Renal cortical epithelial cell (primary cell): ENCODE measurements around the gene ZNF580. TPM values are rescaled to one million over a fixed set of nuclear protein-coding genes. Genes with fewer than 3 reads are reported as not detected.

Experiments
- DNase-seq: peaks from one replicate; pipeline ENCODE4 v3.0.0-alpha.2; 2011; ENCODE audit warnings: low read depth
- total RNA-seq: library from RNA; depleted of rRNA; stranded (reverse); fragments of >200 nt; gene quantifications from 2 replicates; pipeline ENCODE4 v1.2.3, GENCODE V29; 2014

ZNF580 gene
- 0.52 and 5.8 TPM in 2 replicates for total RNA-seq

DNA sequence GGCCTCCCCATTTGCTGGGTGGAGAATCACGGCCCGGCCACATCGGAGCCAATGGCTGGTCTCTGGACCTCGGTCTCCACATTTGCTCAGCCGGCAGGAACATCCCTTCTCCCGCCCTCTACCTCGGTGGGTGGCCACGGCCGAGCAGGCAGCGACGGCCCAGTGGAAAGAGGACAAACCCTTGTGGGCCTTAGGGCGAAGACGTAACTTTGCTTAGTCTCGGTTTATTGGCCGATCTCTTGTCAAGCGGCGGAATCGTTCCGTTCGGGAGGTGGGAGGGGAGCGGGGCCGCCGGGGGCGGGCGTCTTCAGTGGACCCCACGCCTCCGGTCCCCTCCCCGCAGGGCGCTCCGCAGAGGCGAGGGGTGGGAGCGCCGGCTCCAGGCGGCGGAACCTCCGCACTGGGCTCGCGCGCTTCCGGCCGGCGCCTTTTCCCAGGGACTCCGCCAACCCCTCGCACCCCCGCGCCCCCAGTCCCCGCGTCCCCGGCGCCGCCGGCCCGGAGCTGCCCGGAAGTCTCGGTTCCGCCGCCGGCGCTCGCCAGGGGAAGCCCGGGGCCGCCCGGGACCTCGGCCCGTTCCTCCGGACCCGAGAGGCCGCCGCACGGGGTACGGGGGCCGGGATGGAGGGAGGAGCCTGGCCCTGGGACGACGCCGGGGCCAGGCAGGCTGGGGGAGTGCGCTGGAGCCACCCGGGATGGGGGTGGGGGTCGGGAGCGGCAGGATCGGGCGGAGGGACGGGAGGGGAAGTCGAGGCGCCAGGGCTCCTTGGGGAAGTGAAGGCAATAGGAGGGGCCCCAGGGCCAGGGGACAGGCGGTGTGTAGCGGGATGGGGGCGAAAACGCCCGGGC is at the start of gene ZNF580:
TSS of gene ZNF580 (plus strand) at position 426 of the 849 bp plus-strand sequence. CDS start 1,507 bp downstream, outside the sequence.
- DNase-seq, result peak; percentile 65

DNA sequence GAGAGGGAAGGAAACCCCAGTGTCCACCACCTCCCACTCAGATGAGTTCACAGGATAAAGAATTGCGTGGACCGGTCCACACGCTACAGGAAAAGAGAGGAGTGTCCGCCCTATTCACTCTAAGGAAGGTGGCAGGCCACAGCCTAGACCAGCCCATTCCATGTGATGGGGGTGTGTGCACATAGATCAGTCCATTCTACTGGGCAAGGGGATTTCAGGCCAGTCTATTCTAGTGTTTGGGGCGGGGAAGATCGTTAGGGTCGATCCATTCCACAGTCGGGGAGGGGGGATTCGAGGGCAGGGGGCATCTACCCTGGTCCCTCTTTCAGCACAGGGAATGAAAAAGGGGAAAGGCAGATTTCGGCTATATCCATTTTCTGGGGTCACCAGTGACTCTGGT is 49.2 kb upstream of the ZNF580 start:
- no peak for DNase-seq

DNA sequence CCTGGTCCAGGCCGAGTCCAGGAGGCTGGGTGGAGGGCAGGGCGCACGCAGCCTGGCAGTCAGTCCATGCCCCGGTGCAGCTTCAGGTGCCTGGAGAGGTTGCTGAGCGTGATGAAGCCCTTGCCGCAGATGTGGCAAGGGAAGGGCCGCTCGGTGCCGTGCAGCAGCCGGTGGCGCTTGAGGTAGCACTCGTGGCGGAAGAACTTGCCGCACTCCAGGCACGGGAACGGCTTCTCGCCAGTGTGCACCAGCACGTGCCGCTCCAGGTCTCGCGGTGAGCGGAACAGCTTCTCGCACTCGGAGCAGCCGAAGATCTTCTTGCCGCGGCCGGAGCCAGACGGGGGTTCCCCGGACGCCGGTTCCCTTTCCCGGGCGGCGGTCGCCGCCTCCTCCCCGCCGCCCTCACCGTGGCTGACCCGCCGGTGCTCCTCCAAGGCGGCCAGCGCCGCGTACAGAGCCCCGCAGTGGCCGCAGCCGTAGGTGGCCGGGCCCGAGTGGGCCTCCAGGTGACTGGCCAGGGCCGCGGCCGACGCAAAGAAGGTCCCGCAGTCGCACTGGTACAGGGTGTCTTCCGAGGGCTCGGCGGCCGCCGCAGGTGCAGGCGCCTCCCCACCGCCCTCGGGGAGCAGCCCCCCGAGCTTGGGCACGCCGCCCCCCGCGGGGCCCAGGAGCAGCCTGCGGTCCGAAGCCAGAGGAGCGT is 48.3 kb upstream of the ZNF580 start:
- no peak for DNase-seq

DNA sequence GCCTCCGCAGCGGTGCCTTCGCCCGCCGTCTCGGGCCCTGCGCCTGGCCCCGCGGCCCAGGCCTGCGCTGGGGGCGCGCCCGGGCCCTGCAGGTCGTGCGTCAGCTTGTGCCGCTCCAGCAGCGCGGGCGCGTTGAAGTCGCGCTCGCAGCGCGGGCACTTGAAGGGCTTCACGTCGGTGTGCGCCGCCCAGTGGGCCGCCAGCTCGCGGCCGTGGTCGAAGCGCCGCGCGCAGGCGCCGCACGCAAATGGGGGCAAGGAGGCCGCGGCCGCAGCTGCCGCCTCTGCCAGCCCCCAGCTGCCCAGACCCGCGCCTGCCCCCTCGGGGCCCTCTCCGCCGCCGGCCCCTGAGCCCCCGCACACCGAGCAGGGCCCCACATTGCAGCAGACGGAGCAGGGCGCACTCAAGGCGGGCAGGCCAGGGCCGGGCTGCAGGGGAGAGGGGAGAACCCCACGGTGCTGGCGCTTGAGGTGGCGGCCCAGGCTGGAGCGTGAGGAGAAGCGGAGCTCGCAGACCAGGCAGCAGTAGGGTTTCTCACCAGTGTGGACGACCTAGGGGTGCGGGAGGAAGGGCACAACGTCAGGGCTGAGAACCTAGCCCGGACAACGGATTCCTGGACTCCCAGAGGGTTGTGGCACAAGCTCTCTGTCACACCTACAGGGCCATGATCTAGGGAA is 47.6 kb upstream of the ZNF580 start:
- DNase-seq, result no peak

GRCh38 chr19:55594996-55595545 is 45.7 kb upstream of the ZNF580 start:
- no peak for DNase-seq

- no peak for DNase-seq
Measured at GRCh38 chr19:55596304-55596703, 44.5 kb upstream of the ZNF580 start.

DNA sequence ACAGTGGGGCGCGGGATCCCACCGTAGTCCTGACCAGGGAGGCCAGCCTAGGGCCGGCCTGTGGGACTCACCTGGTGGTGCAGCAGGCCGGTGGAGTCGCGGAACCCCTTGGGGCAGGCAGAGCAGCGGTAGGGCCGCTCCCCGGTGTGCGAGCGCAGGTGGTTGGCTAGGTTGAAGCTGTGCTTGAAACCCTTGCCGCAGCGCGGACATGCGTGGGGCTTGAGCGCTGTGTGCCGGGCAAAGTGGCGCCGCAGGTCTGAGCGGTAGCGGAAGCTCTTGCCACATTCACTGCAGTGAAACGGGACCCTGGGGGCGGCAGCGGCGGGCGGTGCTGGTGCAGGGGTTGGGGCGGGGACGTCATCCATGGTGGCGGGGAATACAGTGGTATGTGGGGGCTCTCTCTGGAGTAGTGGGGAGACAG is 43.3 kb upstream of the ZNF580 start:
- no peak for DNase-seq

- DNase-seq, result no peak
Measured at GRCh38 chr19:55598034-55598433, 42.8 kb upstream of the ZNF580 start.

DNA sequence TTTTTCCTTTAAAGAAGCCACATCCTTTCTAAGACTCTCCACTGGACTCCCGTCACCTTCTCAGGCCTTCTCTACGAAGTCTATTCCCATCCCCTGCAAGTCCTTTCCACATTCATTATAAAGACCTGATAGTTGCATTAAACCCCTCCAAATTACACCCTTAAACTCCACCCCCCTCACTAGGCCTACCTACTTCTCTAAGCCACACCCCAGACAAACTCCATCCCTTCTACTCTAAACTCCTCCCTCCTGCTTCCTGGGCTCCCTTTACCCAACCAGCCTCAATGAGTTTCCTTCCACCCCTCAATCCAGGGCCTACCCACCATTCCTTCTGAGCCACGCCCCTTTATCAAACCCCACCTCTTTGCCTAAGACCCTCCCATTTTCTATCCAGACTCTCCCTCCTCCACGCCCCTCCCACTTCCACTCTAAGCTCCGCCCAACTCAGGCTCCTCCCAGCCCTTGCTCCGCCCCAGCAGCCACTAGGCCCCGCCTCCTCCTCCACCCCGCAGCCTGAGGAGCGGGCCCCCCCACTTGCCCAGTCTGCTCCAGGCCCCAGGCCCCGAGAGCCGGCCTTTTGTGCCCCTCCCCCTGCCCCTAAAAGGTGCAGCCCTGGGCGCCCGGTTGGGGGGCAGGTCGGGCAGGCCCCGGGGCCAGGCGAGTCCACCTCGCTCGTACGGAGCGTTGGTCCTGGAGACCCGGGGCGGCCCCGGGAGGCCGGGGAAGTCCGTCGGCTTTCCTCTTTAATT is 41.9 kb upstream of the ZNF580 start:
- DNase-seq, result peak; percentile 94

DNA sequence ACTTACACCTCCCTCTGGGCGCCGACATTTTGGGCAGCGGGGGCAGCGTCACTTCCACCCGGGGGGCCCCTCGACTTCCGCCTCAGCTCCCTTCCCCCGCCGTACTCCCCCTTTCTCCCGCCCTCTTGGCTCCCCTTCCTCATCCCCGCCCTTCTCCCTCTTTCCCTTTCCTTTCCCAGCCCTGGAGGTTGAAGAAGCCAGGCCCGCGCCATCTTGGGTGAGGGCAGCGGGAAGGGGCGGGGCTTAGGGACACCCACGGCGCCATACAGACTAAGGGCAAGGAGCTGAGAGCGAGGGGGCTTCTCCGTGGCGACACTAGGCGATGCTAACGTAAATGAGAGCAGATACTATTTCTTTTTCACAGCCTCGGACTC is 41.3 kb upstream of the ZNF580 start, which contains the start of gene FIZ1:
TSS of gene FIZ1 (minus strand) at position 50 of the 374 bp plus-strand sequence. CDS start 1,652 bp downstream, outside the sequence.
- peak; percentile 93 for DNase-seq

DNA sequence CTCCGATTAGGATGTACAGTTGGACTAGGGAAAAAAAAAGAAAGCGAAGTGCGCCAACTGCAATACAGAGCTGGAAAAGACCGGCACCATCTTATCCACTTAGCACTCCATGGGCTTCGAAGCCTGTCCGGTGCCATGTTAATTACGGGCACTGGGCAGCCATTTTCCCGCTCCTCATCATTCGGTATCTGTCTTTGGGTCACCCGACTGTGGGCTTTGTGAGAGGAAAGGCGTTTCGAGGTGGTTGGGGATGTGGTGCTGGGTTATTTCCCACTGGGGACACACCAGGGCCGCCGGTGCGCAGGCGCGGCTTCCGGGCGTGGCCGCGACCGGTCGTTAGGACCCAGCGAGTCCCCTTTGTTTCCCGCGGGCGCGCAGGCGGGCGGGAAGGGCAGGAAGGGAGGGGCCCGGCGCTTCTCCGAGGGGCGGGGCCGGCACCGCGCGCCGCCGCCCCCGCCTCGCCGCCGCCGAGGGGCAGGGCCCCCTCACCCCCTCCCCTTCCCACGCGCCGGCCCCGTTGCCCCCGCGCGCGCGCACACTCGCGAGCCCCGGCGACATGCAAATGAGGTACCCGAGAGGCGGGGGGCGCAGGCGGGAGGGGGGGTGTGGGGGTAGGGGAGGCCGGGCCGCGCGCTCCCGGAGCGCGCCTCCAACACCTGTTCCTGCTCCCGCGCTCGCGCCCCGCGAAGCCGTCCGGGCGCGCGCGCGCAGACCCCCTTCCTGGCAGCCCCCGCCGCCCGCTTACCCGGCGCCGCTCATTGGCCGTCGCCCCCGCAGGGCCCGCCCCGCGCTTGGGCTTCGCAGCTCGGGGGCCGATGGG is 40.8 kb upstream of the ZNF580 start, which contains the start of gene ZNF524:
TSS of gene ZNF524 (plus strand) at position 447 of the 820 bp plus-strand sequence. CDS start 1,825 bp downstream, outside the sequence.
- peak; percentile 79 for DNase-seq

DNA sequence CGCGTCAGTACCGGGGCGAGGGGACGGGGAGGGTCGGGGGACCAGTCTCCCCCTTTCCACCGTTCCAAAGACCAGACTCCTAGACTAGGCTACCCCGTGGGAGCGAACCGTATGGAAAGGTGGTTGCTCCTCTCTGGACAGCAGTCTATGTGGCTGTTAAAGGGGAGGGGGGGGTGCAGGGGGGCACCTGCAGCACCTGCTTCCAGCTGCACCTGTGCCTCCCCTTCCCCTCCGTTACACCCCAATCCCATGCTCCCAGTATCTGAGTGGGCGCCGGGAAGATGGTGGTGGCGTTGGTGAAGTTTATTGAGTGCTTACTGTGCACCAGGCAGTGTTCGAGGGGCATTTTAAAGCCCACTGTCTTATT is 40.2 kb upstream of the ZNF580 start:
- no peak for DNase-seq

GRCh38 chr19:55601084-55601483 is 39.7 kb upstream of the ZNF580 start:
- no peak for DNase-seq

DNA sequence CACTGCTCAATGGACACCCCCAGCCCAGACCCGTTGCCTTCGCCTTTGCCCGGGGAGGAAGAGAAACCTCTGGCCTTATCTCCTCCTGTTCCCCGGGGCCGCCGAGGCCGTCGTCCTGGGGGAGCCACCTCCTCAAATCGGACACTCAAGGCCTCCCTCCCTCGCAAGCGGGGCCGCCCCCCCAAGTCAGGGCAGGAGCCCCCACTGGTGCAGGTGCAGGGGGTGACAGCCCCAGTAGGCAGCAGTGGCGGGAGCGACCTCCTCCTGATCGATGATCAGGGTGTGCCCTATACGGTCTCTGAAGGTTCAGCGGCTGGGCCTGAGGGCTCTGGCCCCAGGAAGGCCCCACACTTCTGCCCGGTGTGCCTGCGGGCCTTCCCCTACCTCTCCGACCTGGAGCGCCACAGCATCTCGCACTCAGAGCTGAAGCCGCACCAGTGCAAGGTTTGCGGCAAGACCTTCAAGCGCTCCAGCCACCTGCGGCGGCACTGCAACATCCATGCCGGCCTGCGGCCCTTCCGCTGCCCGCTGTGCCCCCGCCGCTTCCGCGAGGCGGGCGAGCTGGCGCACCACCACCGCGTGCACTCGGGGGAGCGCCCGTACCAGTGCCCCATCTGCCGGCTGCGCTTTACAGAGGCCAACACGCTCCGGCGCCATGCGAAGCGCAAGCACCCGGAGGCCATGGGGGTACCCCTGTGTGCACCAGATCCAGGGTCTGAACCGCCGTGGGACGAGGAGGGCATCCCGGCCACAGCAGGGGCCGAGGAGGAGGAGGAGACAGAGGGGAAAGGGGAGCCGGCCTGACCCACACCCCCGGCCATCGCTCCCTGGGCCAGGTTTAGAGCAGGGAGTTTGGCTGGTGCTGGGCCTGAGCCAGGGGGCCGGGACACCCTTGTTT is 38.4 kb upstream of the ZNF580 start:
- no peak for DNase-seq

- no peak for DNase-seq
Measured at GRCh38 chr19:55603115-55603514, 37.7 kb upstream of the ZNF580 start.

DNA sequence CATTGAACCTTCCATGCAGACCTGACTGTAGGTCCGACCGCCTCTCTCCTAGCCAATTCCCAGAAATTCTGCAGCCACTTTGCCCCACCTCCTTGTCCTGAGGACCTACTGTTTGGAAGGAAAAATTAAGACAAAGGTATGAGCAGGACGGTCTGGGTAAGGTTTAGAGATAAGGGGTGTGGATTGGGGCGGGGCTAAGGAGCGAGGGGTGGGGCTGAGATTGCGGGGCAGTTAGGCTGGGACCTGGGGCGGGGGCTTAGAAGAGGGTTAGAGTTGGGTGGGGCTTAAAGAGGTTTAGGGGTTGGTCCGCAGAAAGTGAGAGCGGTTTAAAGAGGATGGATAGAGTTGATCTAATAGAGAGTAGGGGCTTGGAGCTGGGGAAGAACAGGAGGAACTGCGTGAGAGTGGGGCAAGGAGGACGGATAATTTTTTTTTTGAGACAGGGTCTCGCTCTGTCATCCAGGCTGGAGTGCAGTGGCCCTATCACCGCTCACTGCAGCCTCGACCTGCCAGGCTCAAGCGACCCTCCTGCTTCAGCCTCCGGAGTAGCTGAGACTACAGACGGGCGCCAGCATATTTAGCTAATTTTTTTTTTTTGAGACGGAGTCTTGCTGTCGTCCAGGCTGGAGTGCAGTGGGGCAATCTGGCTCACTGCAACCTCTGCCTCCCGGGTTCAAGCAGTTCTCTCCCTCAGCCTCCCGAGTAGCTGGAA is 37.1 kb upstream of the ZNF580 start:
- no peak for DNase-seq

- DNase-seq, result peak; percentile 90
Measured at GRCh38 chr19:55605207-55605636, 35.6 kb upstream of the ZNF580 start.

DNA sequence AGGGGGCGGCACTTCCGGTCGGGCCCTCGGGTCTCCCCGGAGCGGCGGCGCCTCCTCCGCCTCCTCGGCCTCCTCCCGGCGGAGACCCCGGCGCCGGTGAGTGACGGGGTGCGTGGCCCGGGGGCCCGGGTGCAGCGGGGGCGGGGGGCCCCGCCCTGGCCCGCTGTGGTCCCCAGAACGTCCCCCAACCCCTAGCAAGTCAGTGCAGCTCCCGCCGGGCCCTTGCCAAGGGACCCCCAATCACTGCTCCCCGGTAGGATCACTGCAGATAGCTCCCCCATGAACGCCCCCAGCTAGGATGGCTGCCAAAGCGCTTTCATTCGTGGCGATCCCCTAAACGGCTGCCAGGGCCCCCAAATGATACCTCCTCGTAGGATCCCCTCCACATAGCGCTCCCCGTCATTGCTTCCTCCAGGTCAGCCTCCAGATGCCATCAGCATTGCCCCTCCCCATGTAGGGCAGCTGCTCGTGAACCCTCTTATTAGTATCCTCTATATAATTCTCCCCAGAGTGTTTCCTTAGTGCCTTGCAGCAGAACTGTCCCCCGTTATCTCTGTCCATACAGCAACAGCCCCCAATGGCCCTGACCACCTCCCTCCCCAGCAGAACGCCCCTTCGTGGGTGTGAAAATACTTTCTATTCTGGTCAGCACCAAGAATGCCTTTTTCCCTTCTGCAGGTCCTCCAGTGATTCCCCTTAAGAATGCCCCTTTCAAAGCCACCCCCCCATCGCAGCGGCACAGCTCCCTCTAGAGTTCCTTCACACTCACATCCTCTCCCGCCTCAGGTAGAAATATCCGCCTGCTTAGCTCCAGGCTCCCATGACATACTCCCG is 34.9 kb upstream of the ZNF580 start, which contains the start of gene ZNF865:
TSS of gene ZNF865 (plus strand) at position 11 of the 834 bp plus-strand sequence. CDS start 7,972 bp downstream, outside the sequence.
- peak; percentile 76 for DNase-seq
